SIG-M5 treated with dmso at 0.1 percent for 504 hours (cell line): ENCODE data around the gene FURIN.
"Not testable (repeated sequence)": the region's sequence is repeated elsewhere in the genome, so short reads cannot be mapped to it uniquely, and the experiment has no call there.

Source experiments
- DNase-seq: peaks from one replicate; lab custom pipeline; 2025; ENCODE audit not compliant: unreplicated experiment; lab: John Stamatoyannopoulos, UW

Gene FURIN

DNA sequence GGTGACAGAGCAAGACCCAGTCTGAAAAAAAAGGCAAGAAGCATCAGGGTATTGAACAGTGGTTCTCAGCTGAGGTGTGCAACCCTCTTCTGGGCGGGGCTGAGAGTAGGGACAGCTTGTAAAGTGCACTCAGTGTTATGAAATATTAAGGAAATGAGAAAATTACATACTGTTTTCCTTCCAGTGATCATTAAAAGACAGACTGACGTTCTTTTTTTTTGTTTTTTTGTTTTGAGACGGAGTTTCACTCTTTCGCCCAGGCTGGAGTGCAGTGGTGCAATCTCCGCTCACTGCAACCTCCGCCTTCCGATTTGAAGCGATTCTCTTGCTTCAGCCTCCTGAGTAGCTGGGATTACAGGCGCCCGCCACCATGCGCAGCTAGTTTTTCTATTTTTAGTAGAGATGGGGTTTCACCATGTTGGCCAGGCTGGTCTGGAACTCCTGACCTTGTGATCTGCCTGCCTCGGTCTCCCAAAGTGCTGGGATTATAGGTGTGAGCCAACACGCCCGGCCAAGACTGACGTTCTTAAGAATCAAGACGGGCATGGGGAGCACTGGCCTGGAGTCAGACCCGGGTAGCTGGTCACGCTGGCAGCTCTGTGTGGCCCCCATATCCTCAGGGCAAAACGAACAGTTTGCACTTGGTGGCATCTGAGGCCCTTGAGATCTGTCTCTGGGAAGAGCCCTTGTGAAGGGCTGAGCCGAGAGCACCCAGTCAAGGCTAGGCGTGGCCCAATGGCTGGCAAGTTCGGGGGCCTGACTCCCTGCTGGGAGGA is 46.1 kb downstream of the FURIN start:
- DNase-seq: peak; percentile 73

DNA sequence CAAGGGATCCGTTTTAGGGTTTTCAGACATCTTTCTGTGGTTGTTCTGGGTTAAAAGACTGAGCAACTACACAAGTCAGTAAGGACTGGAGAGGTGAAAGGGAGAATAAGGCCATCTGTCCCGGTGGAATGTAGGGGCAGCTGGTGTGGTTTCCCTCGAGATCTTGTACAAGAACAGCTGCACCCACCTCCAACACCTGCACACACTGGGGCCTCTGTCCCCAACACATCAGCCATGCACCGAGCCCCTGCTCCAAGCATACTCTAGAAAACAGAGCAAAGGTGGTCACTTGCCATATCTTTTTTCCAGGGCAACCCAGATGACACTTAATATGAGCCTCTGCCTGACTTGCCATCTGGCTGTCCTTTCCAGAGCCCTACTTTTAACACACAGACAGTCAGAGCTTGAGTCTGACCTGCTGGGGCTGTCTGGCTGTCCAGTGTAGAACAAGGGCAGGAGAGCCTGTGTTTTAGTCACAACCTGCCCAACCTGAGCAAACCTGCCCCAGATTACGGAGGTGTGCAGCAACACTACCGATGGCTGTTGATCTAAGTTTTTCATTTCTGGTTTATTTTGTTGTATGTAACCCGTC is 46.9 kb downstream of the FURIN start:
- no peak for DNase-seq

DNA sequence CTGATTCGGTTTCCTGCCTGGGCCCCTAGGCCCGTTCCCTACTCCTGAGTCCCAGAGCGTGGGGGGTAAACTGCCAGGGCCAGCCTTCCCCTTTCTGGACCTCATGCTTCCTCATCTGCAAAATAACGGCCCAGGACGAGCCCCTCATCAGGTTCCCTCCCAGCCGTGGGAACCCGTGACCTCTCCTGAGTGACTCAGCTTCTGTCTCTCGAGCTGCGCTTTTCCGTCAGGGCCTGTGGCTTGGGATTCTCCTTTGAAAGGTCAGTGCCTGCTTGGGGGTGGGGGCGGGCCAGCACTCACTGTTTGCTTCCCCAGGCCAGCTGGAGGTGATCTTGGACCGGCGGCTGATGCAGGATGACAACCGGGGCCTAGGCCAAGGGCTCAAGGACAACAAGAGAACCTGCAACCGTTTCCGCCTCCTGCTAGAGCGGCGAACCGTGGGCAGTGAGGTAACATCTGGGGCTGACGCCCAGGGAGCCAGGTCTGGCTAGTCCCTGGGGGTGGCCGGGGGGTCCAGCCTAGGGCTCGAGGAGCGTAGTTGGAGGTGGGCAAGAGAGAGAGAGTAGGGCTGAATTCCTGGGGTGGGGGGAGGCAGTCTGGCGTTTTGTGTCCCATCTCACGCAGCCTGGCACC is 47.5 kb downstream of the FURIN start:
- DNase-seq: peak; percentile 75

DNA sequence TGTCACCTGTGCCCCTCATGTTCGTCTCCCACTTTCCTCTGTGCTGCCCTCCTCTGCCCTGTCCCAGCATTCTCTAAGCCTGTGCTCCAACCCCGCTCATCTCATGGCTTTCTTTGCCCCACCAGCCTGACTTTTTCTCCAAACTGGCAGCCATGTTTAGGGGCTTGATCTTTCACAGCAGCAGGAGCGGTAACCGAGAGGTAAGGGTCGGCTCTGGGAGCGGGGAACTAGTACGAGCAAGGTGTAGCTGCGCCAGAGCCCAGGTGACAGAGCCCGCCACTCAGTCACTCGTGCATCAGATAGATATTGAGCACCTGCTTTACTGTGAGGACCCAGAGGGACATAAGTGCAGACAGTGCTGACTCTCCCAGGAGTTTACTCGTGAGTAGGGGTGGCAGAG is 48.1 kb downstream of the FURIN start:
- no peak for DNase-seq

DNA sequence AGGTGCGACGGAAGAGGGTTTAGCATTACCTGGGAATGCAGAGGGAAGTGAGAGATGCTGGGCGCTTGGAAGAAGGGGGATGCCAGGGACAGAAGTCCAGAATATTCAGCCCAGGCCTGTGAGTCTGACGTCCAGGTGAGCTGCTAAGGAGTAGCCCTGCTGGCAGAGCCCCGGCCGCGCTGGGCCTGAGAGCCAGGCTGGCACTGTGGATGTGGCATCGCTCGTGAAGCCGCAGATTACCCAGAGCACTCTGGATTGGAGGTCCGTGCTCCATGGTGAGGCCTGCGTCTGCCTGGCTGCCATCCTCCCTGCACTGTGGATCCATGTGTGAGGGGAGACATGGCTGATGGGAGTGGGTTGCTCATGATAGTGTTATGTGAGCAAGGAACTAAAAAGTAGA is 49.2 kb downstream of the FURIN start:
- no peak for DNase-seq

DNA sequence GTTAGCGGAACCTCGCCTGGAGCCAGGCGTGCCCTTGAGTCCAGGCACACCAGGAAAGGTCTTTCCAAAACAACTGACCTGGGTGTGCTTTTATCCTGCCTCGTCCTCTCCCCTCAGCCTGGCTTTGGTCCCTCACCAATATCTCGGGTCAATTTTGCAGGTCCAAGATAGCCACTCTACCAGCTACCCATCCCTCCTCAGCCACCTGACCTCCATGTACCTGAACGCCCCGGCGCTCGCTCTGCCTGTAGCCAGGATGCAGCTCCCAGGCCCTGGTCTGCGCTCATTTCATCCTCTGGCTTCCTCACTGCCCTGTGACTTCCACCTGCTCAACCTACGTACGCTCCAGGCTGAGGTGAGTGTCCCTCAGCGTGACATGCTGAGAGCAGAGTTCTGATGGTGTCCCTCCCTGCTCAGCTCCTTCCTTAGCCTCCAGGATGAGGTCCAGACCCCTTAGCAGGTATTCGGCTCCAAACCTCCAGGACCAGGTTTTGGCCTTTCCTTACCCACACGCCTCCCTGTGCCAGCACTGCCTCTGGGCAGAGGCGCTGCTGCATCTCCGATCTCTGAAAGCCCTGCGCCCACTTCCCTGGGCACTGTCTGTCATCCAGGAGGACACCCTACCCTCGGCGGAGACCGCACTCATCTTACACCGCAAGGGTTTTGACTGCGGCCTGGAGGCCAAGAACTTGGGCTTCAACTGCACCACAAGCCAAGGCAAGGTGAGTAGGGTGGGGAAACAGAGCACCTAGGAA is 49.8 kb downstream of the FURIN start:
- DNase-seq: no peak

DNA sequence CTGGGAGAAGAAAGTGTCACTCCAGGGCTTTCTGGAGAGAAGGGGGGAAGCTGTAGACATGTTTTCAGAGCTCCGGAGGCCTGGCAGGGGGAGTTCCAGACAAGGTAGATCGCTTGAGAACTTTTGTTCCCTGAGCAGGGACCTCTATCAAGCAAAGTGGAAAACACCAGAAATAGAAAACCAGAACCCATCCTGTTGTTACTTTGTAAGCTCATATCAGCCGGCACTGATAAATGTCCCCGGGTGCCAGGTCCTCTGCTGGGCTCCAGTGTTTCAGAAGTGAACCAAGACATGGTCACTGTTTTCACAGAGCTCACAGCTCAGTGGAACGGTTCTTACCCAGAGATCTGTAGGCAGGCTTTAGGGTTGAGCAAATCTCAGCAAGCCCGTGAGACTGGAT is 50.4 kb downstream of the FURIN start:
- DNase-seq: no peak

DNA sequence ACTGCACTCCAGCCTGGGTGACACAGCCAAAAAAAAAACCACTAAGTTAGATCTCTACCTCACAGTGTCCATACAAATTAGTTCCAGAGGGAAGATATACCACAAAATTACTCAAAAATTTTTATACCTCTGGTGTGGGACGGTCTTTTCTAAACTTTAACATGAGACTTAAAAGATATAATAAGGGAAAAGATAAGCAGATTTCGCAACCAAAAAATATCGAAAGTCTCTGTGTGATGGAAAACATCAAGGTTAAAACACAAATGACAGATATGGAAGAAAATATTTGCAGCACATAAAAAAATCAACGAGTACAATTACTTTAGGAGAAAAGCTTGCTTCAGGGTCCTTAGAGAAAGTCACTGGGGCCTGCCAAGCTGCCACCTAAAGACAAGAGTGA is 53.5 kb downstream of the FURIN start:
- DNase-seq: no peak

DNA sequence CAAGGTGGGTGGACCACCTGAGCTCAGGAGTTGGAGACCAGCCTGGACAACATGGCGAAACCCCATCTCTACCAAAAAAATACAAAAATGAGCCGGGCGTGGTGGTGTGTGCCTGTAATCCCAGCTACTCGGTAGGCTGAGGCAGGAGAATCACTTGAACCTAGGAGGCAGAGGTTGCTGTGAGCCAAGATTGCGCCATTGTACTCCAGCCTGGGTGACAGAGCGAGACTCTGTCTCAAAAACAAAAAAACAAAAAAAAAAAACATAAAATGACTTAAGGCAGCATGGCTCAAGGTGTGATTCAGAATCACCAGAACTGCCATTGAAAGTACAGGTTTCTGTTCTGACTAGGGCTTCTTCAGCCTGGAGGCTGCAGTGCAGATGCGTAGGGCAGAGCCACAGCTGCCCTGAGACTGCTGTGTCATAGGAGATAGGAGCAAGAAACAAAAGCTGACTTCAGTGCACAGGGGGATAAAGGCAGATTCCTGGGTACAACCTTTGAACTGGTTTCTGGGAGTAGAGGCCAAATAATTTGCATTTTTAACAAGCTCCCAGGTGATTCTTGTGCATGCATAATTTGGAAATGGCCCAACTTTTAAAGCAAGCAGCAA is 54.4 kb downstream of the FURIN start:
- DNase-seq: not testable (repeated sequence)

DNA sequence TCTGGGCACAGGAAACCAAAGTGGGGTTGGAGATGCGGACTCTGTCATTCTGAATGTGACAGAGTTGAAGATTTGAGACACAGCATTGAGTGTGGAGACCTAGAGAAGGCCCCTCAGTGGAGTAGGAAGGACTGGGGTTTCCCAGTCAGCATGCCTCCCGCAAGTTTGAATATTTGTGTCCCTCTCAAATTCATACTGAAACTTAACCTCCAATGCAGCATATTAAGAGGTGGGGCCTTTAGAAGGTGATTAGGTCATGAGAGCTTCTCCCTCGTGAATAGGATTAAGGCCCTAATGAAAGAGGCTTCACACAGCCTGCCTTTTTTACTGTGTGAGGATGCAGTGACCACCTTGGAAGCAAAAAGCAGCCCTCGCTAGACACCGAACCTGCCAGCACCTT is 56.0 kb downstream of the FURIN start:
- no peak for DNase-seq

DNA sequence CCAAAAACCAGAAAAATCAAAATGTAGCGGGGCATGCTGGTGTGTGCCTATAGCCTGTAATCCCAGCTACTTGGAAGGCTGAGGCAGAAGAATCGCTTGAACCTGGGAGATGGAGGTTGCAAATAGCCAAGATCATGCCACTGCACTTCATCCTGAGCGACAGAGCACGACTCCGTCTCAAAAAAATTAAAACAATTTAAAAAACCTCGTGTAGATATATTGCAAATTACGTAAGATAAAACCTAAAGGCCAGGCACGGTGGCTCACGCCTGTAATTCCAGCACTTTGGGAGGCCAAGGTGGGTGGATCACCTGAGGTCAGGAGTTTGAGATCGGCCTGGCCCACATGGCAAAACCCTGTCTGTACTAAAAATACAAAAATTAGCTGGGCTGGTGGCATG is 58.4 kb downstream of the FURIN start:
- DNase-seq: not testable (repeated sequence)

DNA sequence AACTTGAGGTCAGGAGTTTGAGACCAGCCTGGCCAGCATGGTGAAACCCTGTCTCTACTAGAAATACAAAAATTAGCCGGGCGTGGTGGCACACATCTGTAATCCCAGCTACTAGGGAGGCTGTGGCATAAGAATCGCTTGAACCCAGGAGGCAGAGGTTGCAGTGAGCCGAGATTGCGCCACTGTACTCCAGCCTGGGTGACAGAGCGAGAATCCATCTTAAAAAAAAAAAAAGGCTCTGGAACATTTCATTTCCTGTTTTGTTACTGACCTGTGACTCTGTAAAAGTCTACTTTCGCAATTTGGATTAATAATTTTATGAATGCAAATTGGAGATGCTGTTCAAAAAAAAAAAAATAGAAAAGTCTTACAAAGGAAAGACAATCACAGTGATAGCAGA is 59.7 kb downstream of the FURIN start:
- DNase-seq: peak; percentile 22

DNA sequence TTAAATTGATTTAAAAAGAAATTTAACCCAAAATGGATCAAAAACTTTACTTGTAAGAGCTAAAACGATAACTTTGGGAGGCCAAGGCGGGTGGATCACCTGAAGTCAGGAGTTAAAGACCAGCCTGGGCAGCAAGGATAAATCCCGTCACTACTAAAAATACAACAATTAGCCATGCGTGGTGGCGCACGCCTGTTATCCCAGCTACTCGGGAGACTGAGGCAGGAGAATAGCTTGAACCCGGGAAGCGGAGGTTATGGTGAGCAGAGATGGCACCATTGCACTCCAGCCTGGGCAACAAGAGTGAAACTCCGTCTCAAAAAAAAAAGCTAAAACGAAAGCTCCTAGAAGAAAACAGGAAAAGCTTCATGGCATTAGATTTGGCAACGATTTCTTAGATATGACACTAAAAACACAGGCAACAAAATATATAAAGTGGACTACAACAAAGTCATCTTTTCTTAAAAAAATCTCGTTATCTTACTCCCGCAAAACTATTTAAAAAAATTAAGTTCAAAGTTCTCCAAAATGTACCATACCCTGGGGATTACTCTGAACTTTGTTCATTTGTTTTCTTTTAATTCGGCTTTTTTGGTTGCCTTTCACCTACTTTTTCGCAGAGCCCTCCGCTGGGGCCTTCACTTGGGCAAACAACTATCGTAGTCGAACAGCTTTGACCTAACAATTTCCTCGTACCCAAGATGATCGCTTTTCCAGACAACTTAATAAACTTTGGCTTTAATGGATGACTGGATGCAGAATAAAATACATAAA is 61.0 kb downstream of the FURIN start:
- DNase-seq: no peak

DNA sequence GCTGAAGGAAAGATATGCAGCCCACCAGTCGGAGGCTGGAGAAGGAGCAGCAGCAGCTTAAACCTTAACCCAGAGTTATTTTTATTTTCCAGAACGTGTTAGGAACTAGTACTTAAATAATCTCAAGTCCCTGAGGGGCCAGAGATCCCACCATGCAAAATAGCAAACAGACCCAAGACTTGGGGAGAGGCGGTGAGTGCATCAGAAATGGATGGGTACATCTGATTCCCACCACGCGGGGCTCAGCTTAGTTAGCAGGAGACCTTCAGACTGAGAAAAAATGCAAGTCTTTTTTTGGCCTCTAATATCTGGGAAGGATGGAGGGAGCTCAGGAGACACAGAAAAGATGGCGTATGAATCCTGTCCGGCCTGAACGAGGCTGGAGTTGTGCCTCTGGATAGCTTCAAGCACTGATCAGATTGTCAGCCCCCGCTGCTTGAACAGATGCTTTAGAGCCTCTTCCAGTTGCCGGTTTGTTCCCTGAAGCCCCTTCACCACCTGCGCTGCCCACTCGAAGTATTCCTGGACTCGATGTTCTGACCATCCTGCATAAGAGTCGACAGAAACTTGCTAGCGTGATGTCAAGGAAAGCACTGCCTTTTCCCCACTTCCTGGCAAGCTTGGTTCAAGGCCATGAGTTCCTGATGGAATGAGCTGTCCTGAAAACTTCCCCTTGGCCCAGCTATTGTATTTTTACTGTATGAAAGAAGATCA is 62.6 kb downstream of the FURIN start:
- no peak for DNase-seq

DNA sequence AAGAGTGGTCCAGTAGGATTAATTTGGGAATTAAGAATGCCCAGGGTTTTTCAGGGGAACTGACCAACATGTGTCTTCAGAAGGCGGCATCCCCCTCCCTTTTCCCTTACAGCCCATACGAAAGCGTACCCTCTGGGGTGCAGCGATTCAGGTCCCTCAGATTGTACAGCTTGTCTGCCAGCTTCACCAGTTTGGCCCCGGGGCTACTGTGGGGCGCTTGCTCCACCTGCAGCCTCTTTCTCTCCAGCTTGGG is 63.1 kb downstream of the FURIN start:
- DNase-seq: no peak

DNA sequence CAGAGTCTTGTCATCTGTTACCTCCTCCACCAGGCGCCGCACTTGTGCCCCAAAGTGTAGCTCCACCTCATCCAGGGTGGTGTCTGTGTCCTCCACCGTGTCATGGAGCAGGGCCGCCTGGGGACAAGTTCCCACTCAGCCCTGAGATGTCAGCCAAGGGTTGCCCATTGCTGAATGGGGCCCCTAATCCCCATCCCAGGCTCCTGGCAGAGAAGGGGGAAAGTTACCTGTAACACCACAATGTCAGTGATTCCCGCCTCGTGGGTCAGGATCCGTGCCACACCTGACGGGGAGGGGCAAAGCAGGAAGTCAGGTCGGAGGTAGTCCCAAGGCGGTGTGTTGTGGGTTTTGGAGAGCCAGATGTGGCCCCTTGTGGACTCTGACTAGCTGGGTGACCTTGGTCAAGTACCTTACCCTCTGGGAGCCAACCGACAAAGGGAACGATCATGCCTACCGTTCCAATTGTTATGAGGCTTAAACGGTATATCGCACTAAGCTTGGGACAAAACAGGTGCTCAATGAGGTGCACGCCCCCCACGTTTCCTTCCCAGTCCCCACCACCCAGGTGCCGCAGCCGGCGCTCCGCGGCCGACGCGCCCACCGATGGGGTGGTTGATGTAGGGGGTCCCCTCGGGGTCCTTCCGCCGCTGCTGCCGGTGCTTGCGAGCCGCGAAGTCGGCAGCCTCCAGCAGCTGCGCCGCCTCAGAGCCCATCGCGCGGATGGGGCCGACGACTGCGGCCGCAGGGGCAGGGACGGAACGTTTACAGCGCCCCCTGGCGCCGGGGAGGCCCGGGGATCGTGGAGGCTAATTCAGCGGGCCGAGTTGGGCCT is 63.7 kb downstream of the FURIN start, which contains the start of gene HDDC3:
TSS of gene HDDC3 (minus strand) at position 722 of the 832 bp plus-strand sequence. CDS start at position 713, 9 bp downstream.
- DNase-seq: peak; percentile 92

DNA sequence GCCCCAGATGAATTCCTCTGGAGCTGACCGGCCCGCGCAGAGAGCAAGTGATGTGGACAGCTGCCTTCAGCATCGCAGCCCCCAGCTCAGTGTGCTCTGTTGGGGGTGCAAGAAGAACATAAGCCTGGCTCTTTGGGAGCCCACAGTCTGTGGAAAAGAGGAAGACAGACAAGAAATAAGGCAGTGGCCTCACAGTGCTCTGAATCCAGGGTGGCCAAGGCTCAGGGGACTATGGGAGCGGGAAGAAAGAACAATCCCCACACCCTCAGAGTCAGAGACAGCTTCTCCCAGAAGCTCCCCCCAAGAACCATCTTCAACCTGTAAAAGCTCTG is 64.2 kb downstream of the FURIN start:
- DNase-seq: no peak
